Heart right ventricle (tissue), 16 donors: ENCODE results near the gene NTHL1. TPM values are rescaled to one million over a fixed set of nuclear protein-coding genes. Genes with fewer than 3 reads are reported as not detected.

Experiments used
- ATAC-seq, 8 donors: fragments of 200-7000 bp; cut with Tn5 transposase; one replicate each; pipeline ENCODE4 v1.9.1; 2020; ENCODE audit warnings: mild to moderate bottlenecking in 8 of 8, moderate library complexity in 8 of 8, moderate number of reproducible peaks in 1 of 8
- DNase-seq, 2 donors: peaks; one replicate each; pipeline ENCODE4 v3.0.0-alpha.2; 2020
- H3K27ac ChIP-seq, 10 donors: fragments of 200-600 bp; sonication (generic) in 2 of 10; one replicate each; pipeline versions ENCODE4 v1.5.0 to v1.8.0; 2020 to 2022; ENCODE audit warnings: mild to moderate bottlenecking in 3 of 10
- H3K27me3 ChIP-seq, 7 donors: fragments of 200-600 bp; one replicate each; pipeline ENCODE4 v1.8.0; 2021 to 2022; ENCODE audit warnings: mild to moderate bottlenecking in 2 of 7
- H3K36me3 ChIP-seq, 9 donors: fragments of 200-600 bp; sonication (generic) in 1 of 9; one replicate each; pipeline versions ENCODE4 v1.5.0 to v1.8.0; 2020 to 2022; ENCODE audit warnings: mild to moderate bottlenecking in 2 of 9
- H3K4me1 ChIP-seq, 9 donors: fragments of 200-600 bp; sonication (generic) in 1 of 9; one replicate each; pipeline versions ENCODE4 v1.5.0 to v1.8.0; 2020 to 2022; ENCODE audit warnings: mild to moderate bottlenecking in 4 of 9
- H3K4me3 ChIP-seq, 10 donors: fragments of 200-600 bp; sonication (generic) in 2 of 10; one replicate each; pipeline versions ENCODE4 v1.5.0 to v1.8.0; 2020 to 2022; ENCODE audit warnings: mild to moderate bottlenecking in 7 of 10, moderate library complexity in 2 of 10
- H3K9me3 ChIP-seq, 11 donors: fragments of 200-600 bp in 10 of 11; sonication (generic) in 2 of 11; one replicate each; pipeline versions ENCODE4 v1.5.0 to v1.8.0; 2013 to 2022; ENCODE audit warnings: mild to moderate bottlenecking in 2 of 11, control low read depth in 1 of 11, moderate library complexity in 1 of 11
- WGBS, 2 donors: extraction: QIAGEN DNeasy Blood & Tissue Kit; methylation state at CpG; one replicate each; pipeline ENCODE4 v1.1.7; 2013; ENCODE audit warnings: inconsistent platforms in 1 of 2; 5-methylcytosine and 5-hydroxymethylcytosine counted together
- intact Hi-C, 10 donors: fragments of 100-400 bp; cut with DNase I; formaldehyde crosslinking; loops; one replicate each; pipeline versions ENCODE4 v1.11.1 to v1.14.2; 2022
- polyA plus RNA-seq, 2 donors: library from polyadenylated mRNA; stranded (reverse); fragments of 200-250 nt; gene quantifications; one replicate each; pipeline ENCODE4 v1.2.3, GENCODE V29; 2013
- total RNA-seq, 10 donors: library from RNA; stranded (reverse); fragmentation: NEBNext Ultra II Directional in 3 of 10; extraction: Animal tissue kit (Norgen Biotek cat#: 25700) in 3 of 10; gene quantifications; one replicate each; pipeline versions ENCODE4 v1.2.1 to v1.2.4, GENCODE V29; 2021 to 2023
- TF ChIP-seq, protein P1 (sequence below), 9 donors: fragments of 200-600 bp; sonication (generic) in 2 of 9; IDR thresholded peaks; one replicate each; pipeline versions ENCODE4 v1.5.0 to v1.8.0; 2021 to 2022; ENCODE audit warnings: antibody characterized with exemption in 9 of 9, mild to moderate bottlenecking in 5 of 9, moderate library complexity in 1 of 9
- donor health status: Arrhythmogenic right ventricular cardiomyopathy.
- donor health status: ischemic (EF 13 %, LVEDD 7.1; RV severe dilation, severe dysfunction).
- donor health status: healthy with polysubstance abuse.
- donor health status: DM: no; HTN: yes; CAD: no.
- donor health status: DM: no; HTN: no; CAD: no.
- donor health status: ischemic (EF 25% LVEDD 6.9; RV normal size, moderate dysfunction).
- donor health status: ischemic (EF 25% LVEDD 5.7; RV mildly dilated, moderate dysfunction).
- donor health status: healthy.
- donor health status: DM: yes; HTN: yes; CAD: no.
- donor health status: Ischemic cardiomyopathy.
- donor health status: ischemic (EF 35%, LVEDD 5.7; RV mildly dilated, moderate dysfunction).
- donor health status: nonischemic (EF 11% LVEDD 7.7; RV severe dilation, severe dysfunction).
- donor health status: DM: yes; HTN: yes; CAD: no.
- donor health status: PGD.
- donor health status: ischemic (EF 29% LVEDD 5.4; RV normal size, mild dysfunction).
- donor health status: nonischemic (EF 23%, LVEDD 6.1; RV moderate dilation, normal function).

NTHL1 gene
- total and polyA plus RNA-seq, 12 donors, result 9.8 to 51.9 (median 13.9) TPM

DNA sequence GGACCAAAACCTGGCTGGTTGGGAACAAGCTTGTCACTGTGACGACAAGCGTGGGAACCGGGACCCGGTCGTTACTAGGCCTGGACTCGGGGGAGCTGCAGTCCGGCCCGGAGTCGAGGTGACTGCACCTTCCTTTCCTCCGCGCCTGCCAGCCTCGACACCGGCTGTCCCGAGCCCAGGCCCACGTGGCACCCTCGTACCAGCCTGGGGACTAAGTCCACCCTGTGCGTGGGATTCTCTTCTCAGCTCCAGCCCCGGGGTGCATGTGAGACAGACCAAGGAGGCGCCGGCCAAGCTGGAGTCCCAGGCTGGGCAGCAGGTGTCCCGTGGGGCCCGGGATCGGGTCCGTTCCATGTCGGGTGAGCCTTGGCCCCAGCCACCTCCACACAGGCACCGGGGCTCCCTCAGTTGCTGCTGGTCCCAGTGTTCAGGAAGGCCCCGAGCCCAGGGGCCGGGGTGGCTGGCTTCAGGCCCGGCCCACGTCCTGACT is 31.7 kb upstream of the NTHL1 start:
- DNase-seq, result no peak
- Histone ChIP-seq H3K4me1 (peaks cover 5 to 33% (median 28%) of the 10 kb centered on the region in 9 donors), H3K36me3 (peaks cover 0 to 100% (median 59%) of the 10 kb centered on the region in 9 donors), H3K4me3 (no peak overlapping the region), H3K27me3 (no peaks in the 10 kb centered on the region), H3K27ac (no peak overlapping the region), H3K9me3 (no peaks in the 10 kb centered on the region)
- TF ChIP-seq, protein P1, sequence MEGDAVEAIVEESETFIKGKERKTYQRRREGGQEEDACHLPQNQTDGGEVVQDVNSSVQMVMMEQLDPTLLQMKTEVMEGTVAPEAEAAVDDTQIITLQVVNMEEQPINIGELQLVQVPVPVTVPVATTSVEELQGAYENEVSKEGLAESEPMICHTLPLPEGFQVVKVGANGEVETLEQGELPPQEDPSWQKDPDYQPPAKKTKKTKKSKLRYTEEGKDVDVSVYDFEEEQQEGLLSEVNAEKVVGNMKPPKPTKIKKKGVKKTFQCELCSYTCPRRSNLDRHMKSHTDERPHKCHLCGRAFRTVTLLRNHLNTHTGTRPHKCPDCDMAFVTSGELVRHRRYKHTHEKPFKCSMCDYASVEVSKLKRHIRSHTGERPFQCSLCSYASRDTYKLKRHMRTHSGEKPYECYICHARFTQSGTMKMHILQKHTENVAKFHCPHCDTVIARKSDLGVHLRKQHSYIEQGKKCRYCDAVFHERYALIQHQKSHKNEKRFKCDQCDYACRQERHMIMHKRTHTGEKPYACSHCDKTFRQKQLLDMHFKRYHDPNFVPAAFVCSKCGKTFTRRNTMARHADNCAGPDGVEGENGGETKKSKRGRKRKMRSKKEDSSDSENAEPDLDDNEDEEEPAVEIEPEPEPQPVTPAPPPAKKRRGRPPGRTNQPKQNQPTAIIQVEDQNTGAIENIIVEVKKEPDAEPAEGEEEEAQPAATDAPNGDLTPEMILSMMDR (IDR thresholded peaks at IDR 0.05), result no peak
- intact Hi-C loops, result no loop called here
- 94 to 96% methylated on average over 29 to 30 of the region's 30 CpGs for WGBS, 2 donors
- no peak for ATAC-seq

DNA sequence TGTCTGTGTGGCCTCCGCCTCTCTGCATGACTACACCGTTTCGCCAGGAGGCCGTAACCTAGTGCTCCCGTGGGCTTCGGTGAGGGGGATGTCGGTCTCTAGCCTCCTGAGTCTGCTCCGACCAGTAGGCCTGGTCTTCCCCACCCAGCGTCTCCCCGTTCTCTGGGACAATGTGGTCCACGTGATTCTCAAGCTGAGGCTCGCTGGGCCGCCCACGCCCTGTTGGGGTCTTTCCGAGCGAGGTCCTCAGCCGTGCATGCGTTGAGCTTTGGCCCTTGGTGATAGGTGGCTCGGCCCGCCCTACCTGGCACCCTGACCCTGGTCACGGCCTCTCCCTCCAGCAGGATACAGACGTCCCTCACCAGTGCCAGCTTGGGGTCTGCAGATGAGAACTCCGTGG is 31.1 kb upstream of the NTHL1 start:
- no peaks in the 10 kb centered on the region for H3K9me3 ChIP-seq
- WGBS, 2 donors, result 96% methylated on average over 23 of the region's 23 CpGs
- H3K36me3 ChIP-seq, result peaks cover 0 to 100% (median 59%) of the 10 kb centered on the region in 9 donors
- ATAC-seq (no peak), DNase-seq (no peak)
- no peaks in the 10 kb centered on the region for H3K27me3 ChIP-seq
- H3K27ac ChIP-seq, result no peak overlapping the region
- peaks cover 5 to 31% (median 28%) of the 10 kb centered on the region in 9 donors for H3K4me1 ChIP-seq
- TF ChIP-seq, protein P1 (IDR thresholded peaks at IDR 0.05), result no peak
- intact Hi-C loops, result no loop called here
- H3K4me3 ChIP-seq, result no peak overlapping the region

DNA sequence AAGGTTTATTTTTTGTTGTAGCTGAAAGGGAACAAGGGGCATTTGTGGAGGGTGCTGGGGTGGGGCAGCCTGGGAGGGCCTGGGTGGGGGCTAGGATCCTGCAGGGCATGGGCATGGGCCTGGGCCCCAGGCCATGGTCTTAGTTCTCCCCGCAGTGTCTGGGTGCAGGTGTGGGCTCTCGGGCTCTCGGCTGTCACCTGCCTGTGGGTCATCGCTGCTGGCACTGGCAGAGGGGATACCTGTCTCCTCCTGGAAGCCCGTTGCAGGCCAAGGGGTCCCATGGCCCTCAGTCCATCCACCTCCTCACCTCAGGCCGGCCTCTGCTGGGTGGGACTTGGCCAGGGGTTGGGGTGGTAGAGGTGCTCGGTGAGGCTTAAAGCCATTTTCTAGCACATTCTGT is 30.5 kb upstream of the NTHL1 start:
- H3K4me3 ChIP-seq, result no peak overlapping the region
- H3K27me3 ChIP-seq, result no peaks in the 10 kb centered on the region
- intact Hi-C loops, result no loop called here
- TF ChIP-seq, protein P1 (IDR thresholded peaks at IDR 0.05), result no peak
- DNase-seq (no peak), ATAC-seq (no peak)
- no peak overlapping the region for H3K27ac ChIP-seq
- no peaks in the 10 kb centered on the region for H3K9me3 ChIP-seq
- H3K4me1 ChIP-seq, result peaks cover 5 to 25% (median 22%) of the 10 kb centered on the region in 9 donors
- whole genome bisulfite sequencing, 2 donors, result 95 to 98% methylated on average over 7 of the region's 7 CpGs
- peaks cover 0 to 100% (median 61%) of the 10 kb centered on the region in 9 donors for H3K36me3 ChIP-seq

DNA sequence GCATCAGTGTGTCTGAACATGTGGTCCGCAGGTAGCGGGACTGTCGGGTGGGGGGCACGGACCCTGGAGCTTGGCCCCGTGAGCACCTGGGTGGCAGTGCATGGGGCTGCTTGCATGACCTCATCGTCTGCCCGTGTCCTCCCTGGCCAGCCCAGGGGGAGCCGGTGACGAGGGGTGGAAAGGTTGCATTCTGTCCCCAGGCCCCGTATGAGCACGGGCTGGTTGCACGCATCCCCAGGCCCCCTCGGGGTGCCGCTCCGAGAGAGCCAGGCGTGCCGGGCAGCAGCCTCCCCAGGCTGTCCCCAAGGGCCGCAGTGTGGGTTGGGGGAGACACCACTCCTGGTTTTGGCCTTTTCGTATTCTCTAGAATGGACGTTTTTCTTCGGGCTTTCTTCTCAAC is 30.1 kb upstream of the NTHL1 start:
- TF ChIP-seq, protein P1 (IDR thresholded peaks at IDR 0.05), result no peak
- intact Hi-C loops, result no loop called here
- no peaks in the 10 kb centered on the region for H3K9me3 ChIP-seq
- H3K27ac ChIP-seq, result no peak overlapping the region
- 93% methylated on average over 21 of the region's 21 CpGs for WGBS, 2 donors
- H3K36me3 ChIP-seq, result peaks cover 0 to 100% (median 64%) of the 10 kb centered on the region in 9 donors
- no peak for DNase-seq
- no peak for ATAC-seq
- no peaks in the 10 kb centered on the region for H3K27me3 ChIP-seq
- peaks cover 5 to 21% (median 18%) of the 10 kb centered on the region in 9 donors for H3K4me1 ChIP-seq
- H3K4me3 ChIP-seq, result no peak overlapping the region
